WTC11 (cell line): ENCODE data around the gene FRMD4A. TPM values are rescaled to one million over a fixed set of nuclear protein-coding genes. Genes with fewer than 3 reads are reported as not detected.

Source experiments
- ATAC-seq: fragments of 200-7000 bp; cut with Tn5 transposase; 2 replicates; pipeline ENCODE4 v1.10.0; 2021; ENCODE audit warnings: mild to moderate bottlenecking, moderate library complexity
- CTCF ChIA-PET: fragments of 300-600 bp; sonication (Branson Sonifier 250); formaldehyde crosslinking; loops from one replicate; lab custom pipeline; 2021; ENCODE audit warnings: antibody characterized with exemption; lab: Charles Lee
- POLR2A ChIA-PET: fragments of 350-600 bp; sonication (Branson Sonifier 250); formaldehyde crosslinking; loops from one replicate; lab custom pipeline; 2021; ENCODE audit warnings: antibody characterized with exemption; lab: Charles Lee
- DNase-seq: peaks from one replicate; pipeline ENCODE4 v3.0.0; 2021; ENCODE audit warnings: low spot score
- H3K27ac Mint-ChIP-seq: 2 replicates; pipeline ENCODE4 v1.8.0; 2021; ENCODE audit warnings: mixed read lengths
- H3K27me3 Mint-ChIP-seq: 2 replicates; pipeline ENCODE4 v1.8.0; 2021; ENCODE audit warnings: low read depth, mild to moderate bottlenecking, moderate library complexity, mixed read lengths
- H3K36me3 Mint-ChIP-seq: 2 replicates; pipeline ENCODE4 v1.8.0; 2021; ENCODE audit warnings: mixed read lengths
- H3K4me1 Mint-ChIP-seq: 2 replicates; pipeline ENCODE4 v1.8.0; 2022; ENCODE audit warnings: mixed read lengths
- H3K4me3 Mint-ChIP-seq: 2 replicates; pipeline ENCODE4 v1.8.0; 2021; ENCODE audit warnings: mild to moderate bottlenecking, moderate library complexity, mixed read lengths
- H3K9me3 Mint-ChIP-seq: 2 replicates; pipeline ENCODE4 v1.8.0; 2021; ENCODE audit warnings: mixed read lengths
- AFF4 ChIP-seq: sonication (generic); formaldehyde crosslinking; IDR thresholded peaks from 2 replicates; pipeline ENCODE4 v1.8.1; 2023; ENCODE audit warnings: mild to moderate bottlenecking, missing genetic modification reagents, borderline replicate concordance
- AR ChIP-seq: fragments of 250-450 bp; sonication (Bioruptor Pico); IDR thresholded peaks from 2 replicates; pipeline ENCODE4 v1.9.0; 2021; ENCODE audit warnings: mild to moderate bottlenecking
- ATF1 ChIP-seq: sonication (generic); formaldehyde crosslinking; IDR thresholded peaks from 2 replicates; pipeline ENCODE4 v1.8.1; 2023; ENCODE audit warnings: mild to moderate bottlenecking, moderate library complexity, missing genetic modification reagents
- CREM ChIP-seq: sonication (generic); formaldehyde crosslinking; IDR thresholded peaks from 2 replicates; pipeline ENCODE4 v1.8.1; 2022; ENCODE audit warnings: mild to moderate bottlenecking, missing genetic modification reagents, moderate library complexity
- GABPB1 ChIP-seq: sonication (generic); formaldehyde crosslinking; IDR thresholded peaks from 2 replicates; pipeline ENCODE4 v1.8.1; 2023; ENCODE audit warnings: mild to moderate bottlenecking, missing genetic modification reagents
- IRF1 ChIP-seq: sonication (generic); formaldehyde crosslinking; IDR thresholded peaks from 2 replicates; pipeline ENCODE4 v1.8.0; 2023; ENCODE audit warnings: missing genetic modification reagents
- JAZF1 ChIP-seq: fragments of 250-450 bp; sonication (Bioruptor Pico); IDR thresholded peaks from 2 replicates; pipeline ENCODE4 v1.9.0; 2021; ENCODE audit warnings: moderate library complexity, mild to moderate bottlenecking, inconsistent platforms
- NFATC4 ChIP-seq: fragments of 250-450 bp; sonication (Bioruptor Pico); IDR thresholded peaks from 2 replicates; pipeline ENCODE4 v1.9.0; 2021; ENCODE audit warnings: mild to moderate bottlenecking
- NFYB ChIP-seq: sonication (generic); formaldehyde crosslinking; conservative IDR thresholded peaks from 2 replicates; pipeline ENCODE4 v1.8.0; 2022; ENCODE audit warnings: low read depth, missing genetic modification reagents
- RELA ChIP-seq: sonication (generic); formaldehyde crosslinking; IDR thresholded peaks from 2 replicates; pipeline ENCODE4 v1.8.1; 2022; ENCODE audit warnings: missing genetic modification reagents, mild to moderate bottlenecking, borderline replicate concordance
- SMAD3 ChIP-seq: sonication (generic); formaldehyde crosslinking; IDR thresholded peaks from 2 replicates; pipeline ENCODE4 v1.8.0; 2022; ENCODE audit warnings: missing genetic modification reagents, mild to moderate bottlenecking, borderline replicate concordance
- STAT6 ChIP-seq: sonication (generic); formaldehyde crosslinking; conservative IDR thresholded peaks from 2 replicates; pipeline ENCODE4 v1.8.1; 2023; ENCODE audit warnings: mild to moderate bottlenecking, low read depth, missing genetic modification reagents, moderate library complexity
- TEAD1 ChIP-seq: sonication (generic); formaldehyde crosslinking; IDR thresholded peaks from 2 replicates; pipeline ENCODE4 v1.8.0; 2022; ENCODE audit warnings: mild to moderate bottlenecking, missing genetic modification reagents
- TP53 ChIP-seq: sonication (generic); formaldehyde crosslinking; IDR thresholded peaks from 2 replicates; pipeline ENCODE4 v1.8.1; 2023; ENCODE audit warnings: mild to moderate bottlenecking, missing genetic modification reagents
- ZNF317 ChIP-seq: sonication (generic); formaldehyde crosslinking; IDR thresholded peaks from 2 replicates; pipeline ENCODE4 v1.8.1; 2023; ENCODE audit warnings: low read depth, mild to moderate bottlenecking, moderate library complexity, missing genetic modification reagents, borderline replicate concordance
- ZNF423 ChIP-seq: fragments of 250-450 bp; sonication (Bioruptor Pico); IDR thresholded peaks from 2 replicates; pipeline ENCODE4 v2.1.2; 2022; ENCODE audit warnings: mild to moderate bottlenecking, moderate library complexity
- ZNF512 ChIP-seq: sonication (generic); formaldehyde crosslinking; IDR thresholded peaks from 2 replicates; pipeline ENCODE4 v1.8.1; 2022; ENCODE audit warnings: missing genetic modification reagents, borderline replicate concordance
- ZNF671 ChIP-seq: fragments of 250-450 bp; sonication (Bioruptor Pico); IDR thresholded peaks from 2 replicates; pipeline ENCODE4 v1.8.0; 2021; ENCODE audit warnings: mild to moderate bottlenecking
- total RNA-seq: library from RNA; stranded (reverse); gene quantifications from 3 replicates; pipeline ENCODE4 v1.2.3, GENCODE V29; 2021

FRMD4A gene
- total RNA-seq, 1 experiment from 2014 or later: 35.5 TPM

- TF ChIP-seq ZNF423 (CRISPR knock-in tag) (no peak), ATF1 (CRISPR knock-in tag) (no peak), NFATC4 (CRISPR knock-in tag) (no peak)
Observed at GRCh38 chr10:14196113-14196512, 134.6 kb downstream of the FRMD4A start (continued).

GRCh38 chr10:14195433-14195832 lies 135.3 kb downstream of the FRMD4A start:
- H3K9me3 Mint-ChIP-seq: no peaks in the 10 kb centered on the region
- no peak overlapping the region for H3K4me3 Mint-ChIP-seq
- ChIA-PET POLR2A (interaction anchor here (2.5 kb wide), 1 partner anchor 9 kb away, joined by 16 read pairs; no protein-coding TSS in a partner anchor), CTCF (interaction anchor here (0.5 to 4.4 kb wide), 11 partner anchors 10 to 348 kb away, joined by 3 to 75 read pairs (median 5); no protein-coding TSS in a partner anchor)
- no peaks in the 10 kb centered on the region for H3K27me3 Mint-ChIP-seq
- ATAC-seq (no peak; the same call in 1 of the 2 replicates), DNase-seq (no peak)
- H3K27ac Mint-ChIP-seq: no peak overlapping the region
- H3K4me1 Mint-ChIP-seq: peaks cover 25% of the 10 kb centered on the region
- no peaks in the 10 kb centered on the region for H3K36me3 Mint-ChIP-seq
- TF ChIP-seq NFATC4 (CRISPR knock-in tag): no peak
- TF ChIP-seq STAT6: no peak

GRCh38 chr10:14192746-14193145 lies 138.0 kb downstream of the FRMD4A start:
- no peak overlapping the region for H3K27ac Mint-ChIP-seq
- CTCF ChIA-PET: interaction anchor here (5.6 kb wide), 1 partner anchor 8 kb away, joined by 33 read pairs; no protein-coding TSS in a partner anchor
- H3K27me3 Mint-ChIP-seq: no peaks in the 10 kb centered on the region
- TF ChIP-seq TP53 (CRISPR knock-in tag) (no peak), JAZF1 (no peak), CREM (CRISPR knock-in tag) (no peak), AFF4 (no peak), SMAD3 (CRISPR knock-in tag) (no peak), ZNF671 (CRISPR knock-in tag) (no peak), GABPB1 (CRISPR knock-in tag) (no peak), ZNF317 (CRISPR knock-in tag) (no peak), ZNF512 (CRISPR knock-in tag) (no peak), TEAD1 (CRISPR knock-in tag) (no peak), NFYB (no peak), AR (CRISPR knock-in tag) (no peak), RELA (CRISPR knock-in tag) (no peak), STAT6 (no peak), IRF1 (CRISPR knock-in tag) (no peak)
- TF ChIP-seq, all 79 proteins: peak for 0
- DNase-seq: no peak
- no peak for ATAC-seq
- H3K4me3 Mint-ChIP-seq: no peak overlapping the region
- POLR2A ChIA-PET: no interaction called here
- peaks cover 25% of the 10 kb centered on the region for H3K4me1 Mint-ChIP-seq
- H3K9me3 Mint-ChIP-seq: no peaks in the 10 kb centered on the region
- H3K36me3 Mint-ChIP-seq: no peaks in the 10 kb centered on the region
